Endometrial microvascular endothelial cells (primary cell): Measurements from ENCODE around the gene NBAS. TPM values are rescaled to one million over a fixed set of nuclear protein-coding genes. Genes with fewer than 3 reads are reported as not detected.
"Not testable (repeated sequence)": the region's sequence is repeated elsewhere in the genome, so short reads cannot be mapped to it uniquely, and the experiment has no call there.

Experiments
- in situ Hi-C: cut with HindIII; loops from 2 replicates; pipeline ENCODE4 v1.10.0; 2017; ENCODE audit warnings: low sequenced_read_pairs, low pct_unique_long_range_greater_than_20kb; ENCODE audit errors: inconsistent ontology term
- total RNA-seq: library from RNA; depleted of rRNA; stranded (reverse); fragments of >200 nt; gene quantifications from one replicate; pipeline ENCODE4 v1.2.3, GENCODE V29; 2015; ENCODE audit errors: inconsistent ontology term

NBAS gene
- total RNA-seq, 1 donor from 2014 or later: 40.5 TPM

- in situ Hi-C loops: no loop called here
Observed at GRCh38 chr2:15355386-15355785, 205.7 kb downstream of the NBAS start.

GRCh38 chr2:15354596-15355366 lies 206.4 kb downstream of the NBAS start:
- in situ Hi-C loops: no loop called here

GRCh38 chr2:15352363-15352762 lies 208.8 kb downstream of the NBAS start:
- in situ Hi-C loops: no loop called here

GRCh38 chr2:15348636-15349035 lies 212.5 kb downstream of the NBAS start:
- in situ Hi-C loops: no loop called here

GRCh38 chr2:15348045-15348444 lies 213.1 kb downstream of the NBAS start:
- in situ Hi-C loops: no loop called here

GRCh38 chr2:15346624-15347023 lies 214.5 kb downstream of the NBAS start:
- in situ Hi-C loops: no loop called here

- in situ Hi-C loops: no loop called here
Observed at GRCh38 chr2:15337996-15338666, 223.0 kb downstream of the NBAS start.

GRCh38 chr2:15334644-15335326 lies 226.3 kb downstream of the NBAS start:
- in situ Hi-C loops: no loop called here

- in situ Hi-C loops: no loop called here
Observed at GRCh38 chr2:15331787-15332186, 229.3 kb downstream of the NBAS start.

- in situ Hi-C loops: no loop called here
Observed at GRCh38 chr2:15325296-15325695, 235.8 kb downstream of the NBAS start.

- in situ Hi-C loops: no loop called here
Observed at GRCh38 chr2:15323227-15323626, 237.9 kb downstream of the NBAS start.

- in situ Hi-C loops: not testable (repeated sequence)
Observed at GRCh38 chr2:15321481-15321880, 239.7 kb downstream of the NBAS start.

- in situ Hi-C loops: no loop called here
Observed at GRCh38 chr2:15316370-15316814, 244.7 kb downstream of the NBAS start.

- in situ Hi-C loops: no loop called here
Observed at GRCh38 chr2:15315411-15315810, 245.7 kb downstream of the NBAS start.

- in situ Hi-C loops: no loop called here
Observed at GRCh38 chr2:15313657-15314056, 247.5 kb downstream of the NBAS start.

- in situ Hi-C loops: no loop called here
Observed at GRCh38 chr2:15311926-15312325, 249.2 kb downstream of the NBAS start.

- in situ Hi-C loops: no loop called here
Observed at GRCh38 chr2:15311201-15311907, 249.8 kb downstream of the NBAS start.

- in situ Hi-C loops: no loop called here
Observed at GRCh38 chr2:15307526-15307925, 253.6 kb downstream of the NBAS start.

- in situ Hi-C loops: no loop called here
Observed at GRCh38 chr2:15306706-15307105, 254.4 kb downstream of the NBAS start.
